ENCODE measurements around the gene KHDRBS2. TPM values are rescaled to one million over a fixed set of nuclear protein-coding genes. Genes with fewer than 3 reads are reported as not detected.

KHDRBS2 gene
- total RNA-seq, 1 donor from 2014 or later: 0.17 TPM

DNA sequence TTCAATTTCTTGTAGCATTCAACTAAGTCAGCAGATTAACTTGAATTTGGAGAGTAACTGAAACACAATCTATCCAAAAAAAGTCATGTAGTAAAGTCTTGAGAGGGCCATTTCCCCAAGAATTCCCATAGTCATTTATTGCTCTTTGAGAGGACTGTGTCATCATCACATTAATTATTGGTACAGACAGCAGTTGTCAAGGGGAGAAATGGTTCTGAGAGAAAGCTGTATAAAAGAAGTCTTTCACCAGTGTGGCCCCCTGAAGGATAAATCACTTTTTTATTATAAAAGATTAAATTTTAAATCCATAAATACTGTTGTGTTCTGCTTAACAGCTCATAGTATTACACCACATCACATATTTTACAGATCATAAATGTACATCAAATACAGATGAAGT, 111.5 kb downstream of the KHDRBS2 start:
- DNase-seq (ENCODE audit: low read depth): no peak
- TF ChIP-seq, protein P1, sequence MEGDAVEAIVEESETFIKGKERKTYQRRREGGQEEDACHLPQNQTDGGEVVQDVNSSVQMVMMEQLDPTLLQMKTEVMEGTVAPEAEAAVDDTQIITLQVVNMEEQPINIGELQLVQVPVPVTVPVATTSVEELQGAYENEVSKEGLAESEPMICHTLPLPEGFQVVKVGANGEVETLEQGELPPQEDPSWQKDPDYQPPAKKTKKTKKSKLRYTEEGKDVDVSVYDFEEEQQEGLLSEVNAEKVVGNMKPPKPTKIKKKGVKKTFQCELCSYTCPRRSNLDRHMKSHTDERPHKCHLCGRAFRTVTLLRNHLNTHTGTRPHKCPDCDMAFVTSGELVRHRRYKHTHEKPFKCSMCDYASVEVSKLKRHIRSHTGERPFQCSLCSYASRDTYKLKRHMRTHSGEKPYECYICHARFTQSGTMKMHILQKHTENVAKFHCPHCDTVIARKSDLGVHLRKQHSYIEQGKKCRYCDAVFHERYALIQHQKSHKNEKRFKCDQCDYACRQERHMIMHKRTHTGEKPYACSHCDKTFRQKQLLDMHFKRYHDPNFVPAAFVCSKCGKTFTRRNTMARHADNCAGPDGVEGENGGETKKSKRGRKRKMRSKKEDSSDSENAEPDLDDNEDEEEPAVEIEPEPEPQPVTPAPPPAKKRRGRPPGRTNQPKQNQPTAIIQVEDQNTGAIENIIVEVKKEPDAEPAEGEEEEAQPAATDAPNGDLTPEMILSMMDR (IDR thresholded peaks at IDR 0.05; ENCODE audit: insufficient read depth, low read length, poor library complexity, severe bottlenecking): no peak
- Histone ChIP-seq H3K36me3 (ENCODE audit: control insufficient read depth, insufficient read depth, low read length) (no peaks in the 10 kb centered on the region), H3K4me3 (ENCODE audit: low read depth, low read length) (no peak overlapping the region), H3K27me3 (ENCODE audit: control insufficient read depth, insufficient read depth, low read length) (no peaks in the 10 kb centered on the region)

DNA sequence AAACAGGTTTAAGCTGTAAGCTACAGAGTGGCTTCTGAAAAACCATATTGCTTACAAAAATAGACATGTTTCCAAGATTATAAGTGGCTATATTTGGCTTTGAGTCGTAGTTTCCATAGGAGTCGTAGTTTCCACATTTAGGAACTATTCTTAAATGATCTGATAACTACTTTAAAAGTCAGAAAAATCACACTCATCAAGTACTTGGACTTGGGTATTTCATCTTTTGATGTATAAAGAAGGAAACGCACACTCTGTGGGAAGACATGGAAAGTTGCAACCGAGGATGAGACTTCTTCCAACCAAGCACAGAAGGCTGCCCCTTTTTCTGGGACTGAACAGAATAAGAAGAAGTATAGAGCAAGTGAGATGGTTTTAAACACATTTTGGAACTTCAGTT, 118.3 kb downstream of the KHDRBS2 start:
- no peak overlapping the region for H3K4me3 ChIP-seq (ENCODE audit: low read depth, low read length)
- DNase-seq (ENCODE audit: low read depth): no peak
- H3K36me3 ChIP-seq (ENCODE audit: control insufficient read depth, insufficient read depth, low read length): no peaks in the 10 kb centered on the region
- TF ChIP-seq, protein P1 (IDR thresholded peaks at IDR 0.05; ENCODE audit: insufficient read depth, low read length, poor library complexity, severe bottlenecking): no peak
- no peaks in the 10 kb centered on the region for H3K27me3 ChIP-seq (ENCODE audit: control insufficient read depth, insufficient read depth, low read length)

DNA sequence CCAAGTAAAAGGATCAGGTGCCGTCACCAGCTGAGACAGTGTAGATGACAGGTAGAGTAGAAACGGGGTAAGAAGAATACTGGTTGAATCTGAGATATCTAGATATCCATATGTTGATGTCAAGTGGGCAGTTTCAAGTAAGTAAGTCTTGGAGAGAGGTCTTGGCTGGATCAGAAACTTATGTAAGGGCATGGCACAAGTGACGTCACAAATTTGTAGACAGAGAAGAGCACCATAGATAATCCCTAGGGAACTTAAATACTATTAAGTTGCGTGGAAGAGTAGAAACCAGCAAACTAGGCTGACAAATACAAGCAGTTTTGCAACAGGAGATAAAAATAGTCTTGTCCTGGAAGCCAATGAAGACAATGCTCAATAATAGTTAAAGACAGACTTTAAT, 123.2 kb downstream of the KHDRBS2 start:
- TF ChIP-seq, protein P1 (IDR thresholded peaks at IDR 0.05; ENCODE audit: insufficient read depth, low read length, poor library complexity, severe bottlenecking): no peak
- no peak for DNase-seq (ENCODE audit: low read depth)
- no peaks in the 10 kb centered on the region for H3K36me3 ChIP-seq (ENCODE audit: control insufficient read depth, insufficient read depth, low read length)
- H3K4me3 ChIP-seq (ENCODE audit: low read depth, low read length): no peak overlapping the region
- no peaks in the 10 kb centered on the region for H3K27me3 ChIP-seq (ENCODE audit: control insufficient read depth, insufficient read depth, low read length)

DNA sequence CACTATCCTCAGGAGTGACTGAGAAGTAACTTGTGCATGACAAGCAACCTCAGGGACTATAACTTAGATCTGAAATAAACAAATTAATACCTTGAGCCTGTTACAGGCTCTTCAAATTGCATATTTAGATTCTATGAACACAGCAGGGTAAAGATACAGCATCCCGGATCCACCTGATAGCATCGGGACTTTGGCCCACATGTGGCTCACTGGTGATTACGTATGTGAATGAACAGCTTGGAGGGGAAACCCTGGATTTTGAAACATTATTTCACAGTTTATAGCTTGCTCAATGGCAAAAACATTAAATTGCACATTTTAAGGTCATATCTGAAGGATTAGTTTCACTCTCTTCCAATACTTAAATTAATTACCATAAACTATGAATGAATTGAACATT, 133.2 kb downstream of the KHDRBS2 start:
- Histone ChIP-seq H3K36me3 (ENCODE audit: control insufficient read depth, insufficient read depth, low read length) (no peaks in the 10 kb centered on the region), H3K4me3 (ENCODE audit: low read depth, low read length) (no peak overlapping the region), H3K27me3 (ENCODE audit: control insufficient read depth, insufficient read depth, low read length) (no peaks in the 10 kb centered on the region)
- TF ChIP-seq, protein P1 (IDR thresholded peaks at IDR 0.05; ENCODE audit: insufficient read depth, low read length, poor library complexity, severe bottlenecking): no peak
- DNase-seq (ENCODE audit: low read depth): no peak

DNA sequence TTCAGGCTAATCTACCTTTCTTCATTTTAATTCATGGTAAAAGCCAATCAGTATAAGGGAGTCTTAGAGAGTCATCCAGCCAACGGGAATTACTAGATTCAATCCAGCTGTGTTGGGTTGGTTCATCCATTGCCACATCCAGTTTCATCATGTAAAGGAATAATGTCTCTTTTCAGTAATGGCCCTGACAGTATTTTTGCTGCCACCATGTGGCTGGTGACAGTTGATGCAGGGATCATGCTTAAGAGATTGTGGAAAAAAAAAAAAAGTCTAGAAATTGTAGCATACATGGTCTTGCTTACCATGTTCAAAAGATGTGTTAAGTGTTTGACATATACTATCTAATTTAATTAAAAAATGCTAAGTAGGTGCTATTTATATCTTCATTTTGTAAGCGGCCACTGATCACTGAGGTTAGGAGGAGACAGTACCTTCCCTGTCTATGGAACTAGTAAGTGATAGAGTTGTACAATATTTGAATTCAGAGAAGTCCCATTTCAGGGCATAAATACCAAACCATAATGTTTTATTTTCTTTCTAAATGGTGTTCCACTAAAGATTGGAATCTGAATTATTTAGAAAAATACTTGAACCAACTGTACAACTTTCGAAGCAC, 135.9 kb downstream of the KHDRBS2 start:
- Histone ChIP-seq H3K36me3 (ENCODE audit: control insufficient read depth, insufficient read depth, low read length) (no peaks in the 10 kb centered on the region), H3K4me3 (ENCODE audit: low read depth, low read length) (no peak overlapping the region), H3K27me3 (ENCODE audit: control insufficient read depth, insufficient read depth, low read length) (no peaks in the 10 kb centered on the region)
- peak; percentile 12 for DNase-seq (ENCODE audit: low read depth)
- TF ChIP-seq, protein P1 (IDR thresholded peaks at IDR 0.05; ENCODE audit: insufficient read depth, low read length, poor library complexity, severe bottlenecking): peak; percentile 63
